NCI-H1436 (cell line): ENCODE measurements around the gene GPR89A.
"Not testable (repeated sequence)": the region's sequence is repeated elsewhere in the genome, so short reads cannot be mapped to it uniquely, and the experiment has no call there.

Source experiments
- DNase-seq: peaks from one replicate; lab custom pipeline; 2025; lab: John Stamatoyannopoulos, UW

Gene GPR89A

DNA sequence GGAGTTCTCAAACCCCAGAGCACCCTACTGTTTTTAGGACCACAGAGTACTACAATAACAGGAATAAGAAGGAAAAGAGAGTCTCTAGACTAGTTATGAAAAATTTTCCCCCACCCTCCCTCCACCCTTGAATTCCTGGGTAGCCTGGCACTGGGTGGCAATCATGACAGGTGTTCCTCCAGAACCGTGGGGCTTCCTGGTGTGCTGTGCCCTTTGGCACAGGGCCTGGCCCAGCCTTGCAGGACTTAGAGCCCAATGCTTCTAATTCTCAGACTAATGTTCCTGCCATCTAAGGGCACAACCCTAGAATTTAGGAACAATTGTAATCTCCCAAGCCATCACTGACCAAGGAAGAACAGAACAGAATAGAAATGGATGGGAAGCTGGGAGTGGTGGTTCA, 110.0 kb downstream of the GPR89A start:
- no peak for DNase-seq

- not testable (repeated sequence) for DNase-seq
Observed at GRCh38 chr1:145718465-145718864, 110.7 kb downstream of the GPR89A start.

DNA sequence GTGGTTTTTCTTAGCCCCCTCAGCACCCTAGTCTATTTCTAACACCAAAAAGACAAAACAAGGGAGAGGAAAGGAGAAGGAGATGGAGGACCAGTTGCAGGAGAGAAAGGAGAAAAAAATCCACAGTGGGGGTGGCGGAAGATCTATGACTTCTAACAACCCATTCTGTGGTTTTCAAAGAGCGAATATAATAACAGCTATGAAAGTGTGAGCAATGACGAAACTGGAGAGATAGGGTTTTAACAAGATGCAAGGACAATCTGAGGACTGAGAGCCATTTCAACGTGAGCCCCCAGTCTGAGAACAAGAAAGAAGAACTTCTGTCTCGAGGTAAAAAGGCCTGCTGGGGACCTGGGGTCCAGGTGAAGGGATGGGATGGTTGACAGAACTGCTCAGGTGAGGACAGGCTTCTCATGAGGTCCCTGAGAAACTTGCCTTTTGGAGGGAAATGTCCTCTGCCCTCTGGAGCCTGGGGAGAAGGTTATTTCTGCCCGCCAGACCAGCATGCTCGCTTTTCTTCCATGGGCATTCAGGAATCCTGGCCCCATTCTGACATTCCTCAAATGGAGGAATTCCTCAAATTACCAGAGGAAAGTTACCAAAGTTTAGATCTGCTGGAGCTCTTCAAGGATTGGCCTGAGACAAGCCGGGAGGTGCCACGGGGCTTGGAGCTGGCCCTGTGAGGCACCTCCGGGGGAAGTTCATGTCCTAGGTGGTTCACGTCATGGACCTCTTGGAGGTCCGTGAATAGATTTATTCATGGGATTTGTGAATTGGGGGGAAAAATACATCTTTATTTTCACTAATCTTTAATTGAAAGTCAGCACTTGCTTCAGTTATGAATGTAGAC, 111.7 kb downstream of the GPR89A start, which contains the start of gene CD160:
CD160 (plus strand) TSS at position 270 of the 850 bp plus-strand sequence. CDS start 8,829 bp downstream, outside the sequence.
- no peak for DNase-seq
